Endothelial cell of umbilical vein (primary cell): Measurements from ENCODE around the gene PEAR1. TPM values are rescaled to one million over a fixed set of nuclear protein-coding genes. Genes with fewer than 3 reads are reported as not detected.

Experiments
- BruUV-seq: library from RNA; stranded (reverse); fragments of 400-500 nt; replicated peaks from 2 replicates; lab custom pipeline; 2021; lab: Mats Ljungman, UMichigan
- CTCF ChIA-PET: fragments of 300-600, 350-600 bp; sonication (Branson Sonifier 250); formaldehyde crosslinking; loops from one replicate; lab custom pipeline; 2021; ENCODE audit warnings: antibody characterized with exemption, inconsistent platforms; lab: Charles Lee
- POLR2A ChIA-PET: fragments of 300-600, 350-600 bp; sonication (Branson Sonifier 250); formaldehyde crosslinking; loops from one replicate; lab custom pipeline; 2021; ENCODE audit warnings: antibody characterized with exemption, inconsistent platforms; lab: Charles Lee
- DNase-seq: peaks from one replicate; pipeline ENCODE4 v3.0.0-alpha.2; 2011; ENCODE audit warnings: low read depth, low spot score
- FAIRE-seq: peaks from 2 replicates; lab custom pipeline; 2011; peaks lifted over from hg19 to GRCh38; lab: Jason Lieb, UNC
- H2AFZ ChIP-seq: 2 replicates; pipeline ENCODE4 v1.6.0; 2012; ENCODE audit warnings: low read depth, low read length, control low read depth, inconsistent platforms
- H3K27ac ChIP-seq: 2 replicates; pipeline ENCODE4 v1.5.1; 2011; ENCODE audit warnings: low read depth, mild to moderate bottlenecking, control low read depth, low read length, moderate library complexity; ENCODE audit not compliant: insufficient read depth
- H3K27me3 ChIP-seq, 2 experiments: 2 replicates each; pipeline versions ENCODE4 v1.6.0 to v1.6.1; 2011; ENCODE audit warnings: low read length in 2 of 2, mixed read lengths in 1 of 2; ENCODE audit not compliant: control insufficient read depth in 2 of 2, insufficient read depth in 2 of 2
- H3K36me3 ChIP-seq, 2 experiments: 2 replicates in 1 of 2; 3 replicates in 1 of 2; pipeline ENCODE4 v1.5.1; 2011; ENCODE audit warnings: low read length in 2 of 2, mild to moderate bottlenecking in 1 of 2, moderate library complexity in 1 of 2; ENCODE audit not compliant: control insufficient read depth in 2 of 2, insufficient read depth in 2 of 2; ENCODE audit errors: extremely low read depth in 1 of 2
- H3K4me1 ChIP-seq: 3 replicates; pipeline ENCODE4 v1.5.1; 2011; ENCODE audit warnings: mild to moderate bottlenecking, low read length; ENCODE audit not compliant: control insufficient read depth, insufficient read depth; ENCODE audit errors: extremely low read depth
- H3K4me2 ChIP-seq: 2 replicates; pipeline ENCODE4 v1.6.1; 2011; ENCODE audit warnings: low read length, control low read depth, mixed read lengths; ENCODE audit not compliant: insufficient read depth
- H3K4me3 ChIP-seq, 3 experiments: fragments of 200-600 bp in 1 of 3; sonication (generic), shearing (Covaris generic) in 1 of 3; replicated peaks in 1 of 3; 2 replicates each; pipeline ENCODE4 v1.5.1; 2011 to 2016; ENCODE audit warnings: control low read depth in 3 of 3, low read length in 3 of 3, mild to moderate bottlenecking in 2 of 3, inconsistent platforms in 1 of 3, low read depth in 1 of 3, moderate library complexity in 1 of 3; ENCODE audit not compliant: insufficient read depth in 1 of 3
- H3K79me2 ChIP-seq: 2 replicates; pipeline ENCODE4 v1.6.0; 2012; ENCODE audit warnings: low read length, inconsistent platforms; ENCODE audit not compliant: control insufficient read depth, insufficient read depth
- H3K9ac ChIP-seq: replicated peaks from 2 replicates; pipeline ENCODE3; 2011; ENCODE audit warnings: low read length, control low read depth; ENCODE audit not compliant: insufficient read depth; ENCODE audit errors: extremely low read depth
- H3K9me1 ChIP-seq: replicated peaks from 3 replicates; pipeline ENCODE4 v1.6.0; 2011; ENCODE audit warnings: mild to moderate bottlenecking, low read length; ENCODE audit not compliant: control insufficient read depth, insufficient read depth; ENCODE audit errors: extremely low read depth
- H3K9me3 ChIP-seq: replicated peaks from 2 replicates; pipeline ENCODE4 v1.5.1; 2012; ENCODE audit warnings: low read length, inconsistent platforms; ENCODE audit not compliant: control insufficient read depth, insufficient read depth
- H4K20me1 ChIP-seq: replicated peaks from 2 replicates; pipeline ENCODE3; 2011; ENCODE audit warnings: mild to moderate bottlenecking, low read length; ENCODE audit not compliant: control insufficient read depth, insufficient read depth; ENCODE audit errors: extremely low read depth
- EZH2 ChIP-seq: IDR thresholded peaks from 2 replicates; pipeline ENCODE4 v1.6.1; 2012; ENCODE audit warnings: borderline replicate concordance, low read depth, mild to moderate bottlenecking, moderate library complexity, low read length, inconsistent platforms; ENCODE audit not compliant: severe bottlenecking
- JUN ChIP-seq: IDR thresholded peaks from 2 replicates; pipeline ENCODE4 v1.6.1; 2011; ENCODE audit warnings: borderline replicate concordance, low read depth; ENCODE audit not compliant: insufficient read length, insufficient read depth
- MYC ChIP-seq: IDR thresholded peaks from one replicate; pipeline ENCODE4 v1.6.1; 2011; ENCODE audit warnings: mild to moderate bottlenecking, low read depth, low read length
- POLR2A ChIP-seq: IDR thresholded peaks from 2 replicates; pipeline ENCODE4 v1.6.1; 2012; ENCODE audit warnings: low read depth, mild to moderate bottlenecking, control low read depth, low read length
- POLR2AphosphoS5 ChIP-seq: IDR thresholded peaks from 2 replicates; pipeline ENCODE4 v1.6.1; 2012; ENCODE audit warnings: low read depth, mild to moderate bottlenecking, control low read depth, low read length, moderate library complexity; ENCODE audit not compliant: insufficient read depth
- dilution Hi-C: fragments of 300-500 bp; cut with MboI; formaldehyde crosslinking; loops from one replicate; pipeline ENCODE4 v1.15.0; 2019; ENCODE audit warnings: low sequenced_read_pairs; ENCODE audit not compliant: extremely low pct_ligation_motif_present
- intact Hi-C: fragments of 100-400 bp; cut with micrococcal nuclease; formaldehyde crosslinking; loops from one replicate; pipeline ENCODE4 v1.10.0; 2022
- polyA plus RNA-seq, 4 experiments: library from polyadenylated mRNA; depleted of rRNA in 3 of 4; stranded (reverse) in 3 of 4; unstranded in 1 of 4; fragments of >200 nt; gene quantifications; 2 replicates each; pipeline versions ENCODE4 v1.2.1 to v1.2.3, GENCODE V29; 2011 to 2012; ENCODE audit warnings: missing spikeins in 1 of 4
- total RNA-seq: library from RNA; stranded (reverse); gene quantifications from 2 replicates; pipeline ENCODE4 v1.2.3, GENCODE V29; 2021
- TF ChIP-seq, protein P1 (sequence below), 2 donors: IDR thresholded peaks; 1 replicate in 1 of 2; 2 replicates in 1 of 2; pipeline ENCODE4 v1.5.1; 2011; ENCODE audit warnings: low read length in 2 of 2, mild to moderate bottlenecking in 2 of 2, moderate library complexity in 2 of 2, control low read depth in 1 of 2, inconsistent platforms in 1 of 2, low read depth in 1 of 2; ENCODE audit not compliant: insufficient read depth in 1 of 2; ENCODE audit errors: extremely low read depth in 1 of 2
- TF ChIP-seq, protein P2 (sequence below): IDR thresholded peaks from 2 replicates; pipeline ENCODE4 v1.6.1; 2011; ENCODE audit not compliant: insufficient read depth, insufficient read length

PEAR1 gene
- total and polyA plus RNA-seq, 2 donors (not counting 3 experiments of a cell fraction or from before 2014, with no cell fraction given): 90.7 to 106 TPM

DNA sequence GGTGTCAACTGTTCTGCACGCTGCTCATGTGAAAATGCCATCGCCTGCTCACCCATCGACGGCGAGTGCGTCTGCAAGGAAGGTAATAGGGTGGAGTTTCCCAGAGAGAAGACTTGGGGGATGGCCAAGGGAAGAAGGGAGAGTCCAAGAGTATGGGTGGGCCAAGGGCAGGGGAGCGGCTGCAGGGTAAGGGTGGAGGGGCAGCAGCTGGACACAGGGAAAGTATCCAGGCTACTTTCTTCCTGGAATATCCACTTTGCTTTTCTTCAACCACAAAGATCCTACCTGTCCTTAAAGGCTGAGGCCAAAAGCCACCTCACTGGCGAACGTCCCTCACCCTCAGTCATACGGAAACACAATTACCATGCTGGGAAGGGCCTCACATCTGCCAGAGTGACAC lies 15.4 kb downstream of the PEAR1 start:
- H2AFZ ChIP-seq: no peak overlapping the region
- H3K4me2 ChIP-seq: no peak overlapping the region
- ChIA-PET CTCF (interaction anchor here (0.9 to 3.1 kb wide), 5 partner anchors 11 to 20 kb away, joined by 3 to 20 read pairs (median 8); partner anchors contain the start of genes LRRC71 and PEAR1), POLR2A (no interaction called here)
- peaks cover 34% of the 10 kb centered on the region for H3K4me1 ChIP-seq
- FAIRE-seq (no peak), DNase-seq (no peak)
- peaks cover 53% of the 10 kb centered on the region for H3K79me2 ChIP-seq
- peaks cover 19 to 65% of the 10 kb centered on the region in 2 experiments for H3K36me3 ChIP-seq
- no peaks in the 10 kb centered on the region for H3K9me1 ChIP-seq
- no peak overlapping the region for H3K9ac ChIP-seq
- H3K9me3 ChIP-seq: no peaks in the 10 kb centered on the region
- dilution Hi-C loops: no loop called here
- no peak overlapping the region for H3K27ac ChIP-seq
- TF ChIP-seq JUN (no peak), EZH2 (no peak), POLR2A (no peak), POLR2AphosphoS5 (no peak), MYC (no peak)
- TF ChIP-seq, protein P1, sequence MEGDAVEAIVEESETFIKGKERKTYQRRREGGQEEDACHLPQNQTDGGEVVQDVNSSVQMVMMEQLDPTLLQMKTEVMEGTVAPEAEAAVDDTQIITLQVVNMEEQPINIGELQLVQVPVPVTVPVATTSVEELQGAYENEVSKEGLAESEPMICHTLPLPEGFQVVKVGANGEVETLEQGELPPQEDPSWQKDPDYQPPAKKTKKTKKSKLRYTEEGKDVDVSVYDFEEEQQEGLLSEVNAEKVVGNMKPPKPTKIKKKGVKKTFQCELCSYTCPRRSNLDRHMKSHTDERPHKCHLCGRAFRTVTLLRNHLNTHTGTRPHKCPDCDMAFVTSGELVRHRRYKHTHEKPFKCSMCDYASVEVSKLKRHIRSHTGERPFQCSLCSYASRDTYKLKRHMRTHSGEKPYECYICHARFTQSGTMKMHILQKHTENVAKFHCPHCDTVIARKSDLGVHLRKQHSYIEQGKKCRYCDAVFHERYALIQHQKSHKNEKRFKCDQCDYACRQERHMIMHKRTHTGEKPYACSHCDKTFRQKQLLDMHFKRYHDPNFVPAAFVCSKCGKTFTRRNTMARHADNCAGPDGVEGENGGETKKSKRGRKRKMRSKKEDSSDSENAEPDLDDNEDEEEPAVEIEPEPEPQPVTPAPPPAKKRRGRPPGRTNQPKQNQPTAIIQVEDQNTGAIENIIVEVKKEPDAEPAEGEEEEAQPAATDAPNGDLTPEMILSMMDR (IDR thresholded peaks at IDR 0.05; ENCODE audit: extremely low read depth in 1 of 2, insufficient read depth in 1 of 2, low read depth in 1 of 2, low read length in 2 of 2): no peak
- TF ChIP-seq, protein P2, sequence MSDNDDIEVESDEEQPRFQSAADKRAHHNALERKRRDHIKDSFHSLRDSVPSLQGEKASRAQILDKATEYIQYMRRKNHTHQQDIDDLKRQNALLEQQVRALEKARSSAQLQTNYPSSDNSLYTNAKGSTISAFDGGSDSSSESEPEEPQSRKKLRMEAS: no peak
- intact Hi-C loops: no loop called here
- no peak overlapping the region for H3K4me3 ChIP-seq
- no peaks in the 10 kb centered on the region for H4K20me1 ChIP-seq
- no TSS peak for BruUV-seq
- no peaks in the 10 kb centered on the region for H3K27me3 ChIP-seq
